HG03097 (cell line): ENCODE measurements around the gene ZNF205.
A peak's percentile ranks its signal among the peaks of the same experiment; 100 is the strongest.
"Not testable (repeated sequence)": the region's sequence is repeated elsewhere in the genome, so short reads cannot be mapped to it uniquely, and the experiment has no call there.

Source experiments
- ATAC-seq: cut with Tn5 transposase; IDR thresholded peaks from one replicate; pipeline ENCODE4 v1.9.1; 2021; ENCODE audit not compliant: unreplicated experiment, low FRiP score

ZNF205 gene

DNA sequence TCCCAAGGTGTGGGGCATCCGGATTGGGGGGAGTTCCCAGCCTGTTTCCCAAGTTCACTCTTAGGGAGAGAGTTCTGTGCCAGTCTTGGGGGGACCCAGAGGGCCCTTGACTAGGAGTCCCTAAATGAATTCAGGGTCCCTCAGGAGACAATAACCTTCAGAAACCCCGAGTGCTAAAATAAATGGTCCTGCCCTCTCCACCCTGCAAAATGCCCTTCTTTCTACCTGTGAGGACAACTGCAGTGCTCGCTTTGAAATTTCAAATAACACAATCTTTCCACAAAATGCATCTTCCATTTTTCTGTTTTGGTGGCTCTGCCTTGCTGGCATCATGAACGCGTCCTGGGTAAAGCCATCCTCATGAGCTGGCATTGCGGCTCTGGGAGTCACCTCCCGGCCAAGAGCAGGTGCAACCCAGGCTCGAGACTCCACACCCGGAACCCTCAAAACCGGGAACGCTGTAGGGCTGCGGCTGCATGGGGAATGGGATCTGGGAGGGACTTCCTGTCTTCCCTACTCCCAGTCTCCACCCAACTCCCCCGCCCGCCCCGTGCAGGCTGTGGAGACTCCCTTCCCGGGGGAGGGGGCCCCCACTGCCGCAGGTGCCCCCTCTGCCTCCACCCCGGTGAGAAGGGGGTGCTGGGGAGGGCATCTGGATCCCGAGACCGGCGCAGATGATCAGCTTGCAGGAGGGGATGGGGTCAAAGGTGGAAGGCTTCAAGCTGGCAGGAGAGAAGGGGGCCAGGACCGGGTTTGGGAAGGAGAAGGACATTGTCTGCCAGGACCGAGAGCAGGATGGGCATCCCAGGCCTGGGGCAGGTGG lies at the start of gene ZNF205:
ZNF205 (plus strand) TSS at position 529 of the 823 bp plus-strand sequence. CDS start 845 bp downstream, outside the sequence.
- ATAC-seq: no peak

DNA sequence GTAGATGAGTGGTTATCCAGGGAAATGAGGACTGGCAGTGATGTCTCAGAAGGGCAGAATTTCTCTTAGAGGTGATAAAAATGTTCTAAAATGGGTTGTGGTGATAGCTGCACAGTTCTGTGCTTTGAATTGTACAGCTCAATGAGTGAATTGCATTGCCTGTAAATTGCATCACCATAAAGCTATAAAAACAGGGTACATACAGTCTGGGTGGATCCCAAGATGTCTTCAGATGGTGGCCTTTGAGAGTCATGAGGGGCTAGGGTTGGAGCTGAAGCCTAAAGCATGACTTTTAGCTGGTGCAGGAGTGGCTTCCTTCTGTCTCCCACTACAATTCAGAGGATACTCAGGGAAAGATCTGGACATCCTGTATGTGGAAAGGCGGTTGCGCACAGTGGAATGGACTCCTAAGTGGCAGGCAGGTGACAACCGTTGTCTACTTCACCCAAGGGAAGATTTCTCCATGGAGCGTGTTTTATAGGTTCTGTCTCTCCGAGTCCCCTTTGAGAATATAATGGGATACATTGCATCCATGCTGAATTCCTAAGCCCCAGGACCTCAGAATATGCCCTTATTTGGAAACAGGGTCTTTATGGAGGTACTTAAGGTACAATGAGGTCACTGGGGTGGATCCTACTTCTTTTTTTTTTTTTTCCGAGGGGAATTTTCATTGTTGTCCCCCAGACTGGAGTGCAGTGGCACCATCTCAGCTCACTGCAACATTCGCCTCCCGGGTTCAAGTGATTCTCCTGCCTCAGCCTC lies 48.6 kb upstream of the ZNF205 start:
- ATAC-seq: no peak

DNA sequence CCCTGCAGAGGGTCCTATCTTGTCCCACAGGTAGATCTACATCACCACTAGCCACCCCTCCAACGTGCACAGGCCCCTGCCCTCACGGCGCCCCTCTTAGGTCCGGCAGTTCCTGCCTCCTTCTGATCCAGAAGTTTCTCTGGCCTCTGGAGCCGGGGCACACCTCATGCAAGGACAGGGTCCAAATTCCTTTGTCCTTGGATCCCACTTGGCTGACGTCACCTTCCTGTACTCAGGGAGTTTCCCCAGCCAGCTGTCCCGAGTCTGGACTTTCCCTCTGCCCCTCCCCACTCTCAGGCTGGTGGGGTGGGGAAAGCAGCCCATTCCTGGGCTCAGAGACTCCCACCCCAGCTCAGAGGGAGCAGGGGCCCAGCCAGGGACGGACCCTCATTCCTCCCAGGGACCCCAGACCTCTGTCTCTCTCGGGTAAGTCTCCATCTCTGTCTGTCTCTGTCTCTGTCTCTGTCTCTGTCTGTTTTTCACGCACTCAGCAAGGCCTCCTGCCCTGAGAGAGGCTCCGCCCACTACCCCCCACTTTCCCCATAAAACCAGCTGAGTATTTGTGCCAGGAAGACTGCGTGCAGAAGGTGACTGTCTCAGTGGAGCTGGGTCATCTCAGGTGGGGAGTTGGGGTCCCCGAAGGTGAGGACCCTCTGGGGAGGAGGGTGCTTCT lies 47.2 kb upstream of the ZNF205 start, which contains the start of gene IL32:
IL32 (plus strand) TSS at position 572 of the 673 bp plus-strand sequence. CDS start 172 bp downstream, outside the sequence.
- no peak for ATAC-seq

DNA sequence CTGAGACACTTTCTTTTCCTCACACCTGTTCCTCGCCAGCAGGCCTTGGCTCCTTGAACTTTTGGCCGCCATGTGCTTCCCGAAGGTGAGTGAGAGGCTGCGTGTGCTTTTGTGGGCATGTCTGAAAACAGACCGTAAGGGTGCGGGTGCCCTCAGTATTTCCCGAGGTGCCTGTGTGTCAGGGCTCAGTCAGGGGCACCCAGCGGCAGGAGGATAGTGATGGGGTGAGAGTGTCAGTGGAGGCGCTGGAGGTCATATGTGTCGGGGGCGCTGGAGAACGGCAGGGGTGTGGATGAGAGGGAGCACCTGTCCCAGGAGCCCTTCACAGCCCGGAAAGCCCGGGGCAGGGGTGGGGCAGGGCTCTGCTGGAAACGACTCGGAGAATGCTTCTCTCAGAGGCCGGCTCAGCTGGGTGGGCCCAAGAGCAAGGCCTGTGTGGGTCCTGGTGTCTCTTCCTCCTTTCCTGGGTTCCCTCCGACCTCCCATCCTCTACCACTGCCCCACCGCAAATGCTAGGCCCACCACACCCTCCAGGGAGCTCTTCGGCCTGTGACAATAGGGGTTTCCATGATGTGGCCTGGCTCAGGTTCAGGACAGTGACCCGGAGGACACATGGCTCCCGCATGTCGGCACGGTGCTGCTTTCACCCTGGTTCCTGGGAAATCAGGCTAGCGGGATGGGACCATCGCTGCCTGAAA lies 46.5 kb upstream of the ZNF205 start:
- no peak for ATAC-seq

DNA sequence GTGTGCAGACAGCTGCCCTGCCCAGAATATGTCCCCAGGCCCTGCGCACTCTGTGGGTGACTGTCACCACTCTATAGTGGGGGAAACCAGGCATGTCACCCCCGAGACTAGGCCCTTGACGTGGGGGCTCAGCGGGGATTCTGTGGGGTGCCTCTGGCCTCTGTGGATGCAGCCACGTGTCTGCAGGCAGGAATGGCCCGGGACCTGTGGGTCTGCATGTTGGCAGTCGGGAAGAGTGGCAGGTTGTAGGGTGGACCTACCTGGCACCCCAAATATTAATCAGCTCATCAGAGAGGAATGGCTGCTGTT lies 46.0 kb upstream of the ZNF205 start:
- no peak for ATAC-seq

DNA sequence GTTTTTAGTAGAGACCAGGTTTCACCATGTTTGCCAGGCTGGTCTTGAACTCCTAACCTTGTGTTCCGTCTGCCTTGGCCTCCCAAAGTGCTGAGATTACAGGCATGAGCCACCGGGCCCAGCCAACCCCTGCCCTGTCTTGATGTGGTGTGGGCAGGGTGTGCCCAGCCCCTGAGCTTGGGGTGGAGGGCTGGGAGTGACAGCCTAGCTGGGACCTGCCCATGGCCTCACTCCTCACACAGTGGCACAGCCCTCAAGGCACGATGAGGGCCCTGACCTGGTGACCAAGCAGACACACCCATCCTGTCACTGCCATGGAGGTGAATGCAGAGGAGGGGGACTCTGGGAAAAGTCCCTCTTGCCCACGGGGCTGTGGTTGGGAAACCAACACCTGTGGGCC lies 43.9 kb upstream of the ZNF205 start:
- no peak for ATAC-seq

DNA sequence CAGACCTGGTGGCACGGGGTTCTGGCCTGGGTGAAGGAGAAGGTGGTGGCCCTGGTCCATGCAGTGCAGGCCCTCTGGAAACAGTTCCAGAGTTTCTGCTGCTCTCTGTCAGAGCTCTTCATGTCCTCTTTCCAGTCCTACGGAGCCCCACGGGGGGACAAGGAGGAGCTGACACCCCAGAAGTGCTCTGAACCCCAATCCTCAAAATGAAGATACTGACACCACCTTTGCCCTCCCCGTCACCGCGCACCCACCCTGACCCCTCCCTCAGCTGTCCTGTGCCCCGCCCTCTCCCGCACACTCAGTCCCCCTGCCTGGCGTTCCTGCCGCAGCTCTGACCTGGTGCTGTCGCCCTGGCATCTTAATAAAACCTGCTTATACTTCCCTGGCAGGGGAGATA lies 43.2 kb upstream of the ZNF205 start:
- not testable (repeated sequence) for ATAC-seq

DNA sequence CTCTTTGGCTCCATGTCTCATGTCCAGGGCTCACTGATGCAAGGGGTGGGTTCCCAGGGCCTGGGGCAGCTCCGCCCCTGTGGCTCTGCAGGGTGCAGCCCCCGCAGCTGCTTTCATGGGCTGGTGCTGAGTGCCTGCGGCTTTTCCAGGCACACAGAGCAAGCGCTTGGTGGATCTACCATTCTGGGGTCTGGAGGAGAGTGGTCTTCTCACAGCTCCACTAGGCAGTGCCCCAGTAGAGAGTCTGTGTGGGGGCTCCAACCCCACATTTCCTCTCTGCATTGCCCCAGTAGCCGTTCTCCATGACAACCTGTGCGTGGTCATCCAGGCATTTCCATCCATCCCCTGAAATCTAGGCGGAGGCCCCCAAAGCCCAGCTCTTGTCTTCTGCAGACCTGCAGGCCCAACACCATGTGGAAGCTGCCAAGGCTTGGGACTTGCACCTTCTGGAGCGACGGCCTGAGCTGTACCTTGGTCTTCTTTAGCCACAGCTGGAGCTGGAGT lies 41.7 kb upstream of the ZNF205 start:
- no peak for ATAC-seq

DNA sequence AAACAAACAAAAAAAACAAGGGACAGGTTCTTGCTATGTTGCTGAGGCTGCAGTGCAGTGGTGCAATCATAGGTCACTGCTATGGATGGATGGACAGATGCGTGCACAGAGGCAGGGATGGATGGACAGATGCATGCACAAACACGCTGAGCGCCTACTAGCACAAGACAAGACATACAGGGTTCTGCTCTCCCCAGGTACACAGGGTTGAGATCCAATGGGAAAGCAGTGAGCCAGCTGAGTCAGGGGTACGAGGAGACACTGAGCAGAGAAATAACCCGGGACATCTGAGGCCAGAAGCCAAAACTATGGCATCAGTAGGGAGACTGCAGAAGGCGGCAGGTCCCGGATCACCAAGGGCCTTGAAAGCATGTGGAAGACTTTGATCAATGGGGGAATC lies 40.7 kb upstream of the ZNF205 start:
- no peak for ATAC-seq

DNA sequence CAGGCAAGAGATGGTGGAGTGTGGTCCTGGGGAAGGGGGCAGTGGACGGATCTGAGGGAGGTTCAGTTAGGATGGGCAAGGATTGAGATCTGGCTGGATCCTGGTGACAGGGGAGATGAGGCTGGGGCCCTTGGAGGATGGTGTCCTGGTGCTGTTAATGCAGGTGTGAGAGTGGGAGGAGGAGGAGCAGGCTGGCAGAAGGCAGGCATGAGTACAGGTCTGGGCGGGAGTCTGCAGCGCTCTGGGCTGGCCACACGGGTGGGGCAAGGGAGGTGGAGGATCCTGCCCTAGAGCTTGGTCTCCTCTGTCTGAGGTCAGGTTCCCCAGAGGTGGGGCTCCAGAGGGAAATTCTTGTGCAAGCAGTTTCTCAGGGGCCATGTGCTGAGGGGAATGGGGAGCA lies 40.2 kb upstream of the ZNF205 start:
- not testable (repeated sequence) for ATAC-seq

DNA sequence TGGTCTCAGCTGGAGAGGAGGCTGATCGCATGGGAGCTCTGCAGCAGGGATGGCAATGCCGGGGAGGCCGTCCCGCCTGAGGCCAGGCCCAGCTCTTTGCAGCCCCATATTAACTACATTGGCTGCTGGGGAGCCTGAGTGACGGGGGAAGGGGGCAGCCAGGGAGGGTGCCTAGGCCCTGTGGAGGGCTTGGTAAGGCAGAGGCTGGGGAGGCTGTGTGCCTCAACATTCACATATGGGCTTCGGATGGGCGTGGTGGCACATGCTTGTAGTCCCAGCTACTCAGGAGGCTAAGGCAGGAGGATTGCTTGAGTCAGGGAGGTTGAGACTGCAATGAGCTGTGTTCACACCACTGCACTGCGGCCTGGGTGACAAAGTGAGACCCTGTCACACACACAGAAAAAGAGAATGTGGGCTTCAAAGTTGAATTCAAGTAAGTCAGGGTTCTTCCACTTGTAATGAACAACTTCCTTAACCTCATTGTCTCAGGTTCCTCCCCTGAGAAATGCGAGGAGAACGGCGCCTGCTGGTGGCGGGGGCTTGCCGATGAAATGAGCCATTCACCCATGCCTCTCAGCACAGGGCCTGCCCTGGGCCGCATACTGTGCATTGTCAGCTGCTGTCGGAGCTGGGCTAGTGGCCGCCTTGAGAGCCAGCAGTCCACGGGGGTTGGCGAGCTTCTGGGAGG lies 39.7 kb upstream of the ZNF205 start:
- not testable (repeated sequence) for ATAC-seq

DNA sequence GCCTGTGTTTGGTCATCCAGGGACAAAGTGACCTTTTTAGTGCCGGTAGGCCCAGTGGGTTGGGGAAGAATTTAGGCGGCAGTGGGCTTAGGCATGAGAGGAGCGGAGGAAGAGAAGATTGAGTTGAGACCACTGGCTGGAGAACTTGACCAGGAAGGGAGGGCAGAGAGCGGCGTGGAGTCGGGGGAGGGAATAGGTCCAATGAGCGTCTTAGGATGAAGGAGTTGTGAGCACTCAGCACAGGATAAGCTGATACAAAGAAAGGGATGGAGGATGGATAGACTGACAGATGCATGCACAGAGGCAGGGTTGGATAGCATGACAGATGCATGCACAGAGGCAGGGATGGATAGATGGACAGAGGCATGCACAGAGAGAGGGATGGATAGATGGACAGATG lies 38.9 kb upstream of the ZNF205 start:
- no peak for ATAC-seq

DNA sequence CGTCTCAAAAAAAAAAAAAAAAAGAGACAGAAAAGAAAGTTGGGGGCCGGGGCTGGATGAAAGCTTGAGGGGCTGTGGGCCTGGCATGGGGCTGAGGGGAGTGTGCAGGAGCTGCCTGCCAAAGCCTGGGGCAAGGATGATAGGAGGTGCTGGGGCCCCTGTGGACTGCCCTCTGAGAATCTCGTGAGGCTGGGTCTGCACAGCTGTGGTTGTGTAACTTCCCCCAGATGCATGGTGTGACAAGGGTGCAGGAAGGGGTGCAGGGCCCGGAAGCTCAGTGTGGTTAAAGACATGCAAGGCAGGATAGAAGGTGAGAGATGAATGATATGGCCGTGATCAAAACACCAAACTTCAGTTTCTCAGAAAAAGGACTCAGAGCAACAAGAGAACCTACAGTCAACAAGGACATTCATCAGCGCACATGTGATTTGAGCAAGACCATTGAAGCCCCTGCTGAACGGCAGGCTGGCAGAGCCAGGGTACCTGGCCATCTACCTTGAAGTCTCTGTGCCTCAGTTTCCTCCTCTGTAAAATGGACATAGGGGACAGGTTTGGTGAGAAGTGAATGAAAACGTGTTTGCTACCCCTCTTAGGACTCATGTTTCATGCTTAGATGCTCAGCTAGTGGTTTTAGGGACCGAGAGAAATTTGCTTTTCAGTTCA lies 37.4 kb upstream of the ZNF205 start:
- peak; percentile 63 for ATAC-seq

DNA sequence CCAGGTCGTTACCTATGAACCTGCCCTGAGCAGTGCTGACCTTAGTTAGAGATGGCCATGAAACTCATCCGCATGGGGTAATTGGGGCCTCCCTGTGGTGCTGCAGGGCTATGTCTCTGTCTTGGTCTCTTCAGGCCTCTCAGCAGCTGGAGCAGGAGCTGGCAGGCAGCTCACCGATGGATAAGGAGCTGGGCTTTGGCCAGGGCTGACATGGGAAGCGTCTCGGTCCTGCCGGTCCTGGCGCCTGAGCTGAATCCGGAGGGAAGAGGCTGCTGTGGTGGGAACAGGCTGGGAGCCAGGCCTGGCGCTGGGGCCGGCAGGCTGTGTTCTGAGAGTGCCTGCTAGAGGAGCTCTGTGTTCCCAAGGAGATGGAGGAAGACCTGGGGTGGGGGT lies 36.9 kb upstream of the ZNF205 start:
- no peak for ATAC-seq

DNA sequence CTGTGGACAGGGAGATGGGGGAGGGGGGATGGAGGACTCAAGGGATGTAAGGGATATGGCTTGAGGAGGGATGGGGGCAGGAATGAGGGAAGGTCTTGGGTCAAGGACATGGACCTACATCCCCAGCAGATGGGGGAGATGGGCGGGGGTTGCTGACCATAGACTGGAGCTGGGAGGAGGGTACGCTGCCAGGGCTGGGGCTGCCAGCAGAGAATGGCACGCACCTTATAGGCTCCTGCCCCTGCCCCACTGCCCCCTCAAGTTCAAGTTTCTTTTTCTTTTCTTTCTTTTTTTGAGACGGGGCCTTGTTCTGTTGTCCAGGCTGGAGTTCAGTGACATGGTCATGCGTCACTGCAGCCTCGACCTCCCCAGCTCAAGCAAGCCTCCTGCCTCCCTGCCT lies 36.4 kb upstream of the ZNF205 start:
- ATAC-seq: not testable (repeated sequence)

DNA sequence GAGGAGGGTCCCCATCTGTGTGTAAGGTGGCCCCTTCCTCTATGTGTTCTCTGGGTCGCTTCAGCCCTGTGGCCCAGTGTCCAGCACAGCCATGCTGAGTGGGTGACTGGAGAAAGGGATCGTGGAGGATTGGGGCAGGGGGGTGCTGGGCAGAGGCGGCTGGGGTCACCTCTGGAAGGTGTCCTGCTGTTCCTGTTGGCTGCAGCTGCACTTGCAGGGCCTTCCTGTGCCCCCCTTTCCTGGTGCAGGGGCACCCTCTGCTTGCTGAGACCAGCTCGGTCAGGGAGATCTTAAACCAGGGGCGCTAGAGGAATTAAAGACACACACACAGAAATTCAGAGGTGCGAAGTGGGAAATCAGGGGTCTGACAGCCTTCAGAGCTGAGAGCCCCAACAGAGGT lies 35.8 kb upstream of the ZNF205 start:
- ATAC-seq: no peak

DNA sequence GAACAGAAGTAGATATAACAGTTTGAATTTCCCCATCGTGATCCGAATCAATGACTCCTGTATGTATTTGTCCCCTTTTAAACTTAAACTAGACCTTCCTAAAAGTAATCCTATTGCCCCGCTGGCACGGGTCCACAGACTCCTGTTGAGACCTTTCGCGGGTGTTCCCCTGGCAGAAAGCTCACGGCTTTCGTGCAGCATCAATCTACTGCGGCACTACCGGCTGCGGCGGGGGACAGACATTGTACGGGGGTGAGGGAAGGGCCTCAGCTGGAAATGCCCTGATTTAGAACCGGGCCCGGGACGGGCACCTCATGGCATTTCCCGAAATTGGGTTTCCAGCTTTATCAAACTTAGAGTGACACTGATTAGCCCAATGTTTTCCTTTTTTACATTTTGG lies 32.4 kb upstream of the ZNF205 start:
- ATAC-seq: no peak

DNA sequence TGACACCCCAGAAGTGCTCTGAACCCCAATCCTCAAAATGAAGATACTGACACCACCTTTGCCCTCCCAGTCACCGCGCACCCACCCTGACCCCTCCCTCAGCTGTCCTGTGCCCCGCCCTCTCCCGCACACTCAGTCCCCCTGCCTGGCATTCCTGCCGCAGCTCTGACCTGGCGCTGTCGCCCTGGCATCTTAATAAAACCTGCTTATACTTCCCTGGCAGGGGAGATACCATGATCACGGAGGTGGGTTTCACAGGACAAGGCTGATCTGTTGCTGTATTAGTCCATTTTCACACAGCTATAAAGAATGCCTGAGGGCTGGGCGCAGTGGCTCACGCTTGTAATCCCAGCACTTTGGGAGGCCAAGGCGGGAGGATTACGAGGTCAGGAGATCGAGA lies 30.4 kb upstream of the ZNF205 start:
- not testable (repeated sequence) for ATAC-seq

DNA sequence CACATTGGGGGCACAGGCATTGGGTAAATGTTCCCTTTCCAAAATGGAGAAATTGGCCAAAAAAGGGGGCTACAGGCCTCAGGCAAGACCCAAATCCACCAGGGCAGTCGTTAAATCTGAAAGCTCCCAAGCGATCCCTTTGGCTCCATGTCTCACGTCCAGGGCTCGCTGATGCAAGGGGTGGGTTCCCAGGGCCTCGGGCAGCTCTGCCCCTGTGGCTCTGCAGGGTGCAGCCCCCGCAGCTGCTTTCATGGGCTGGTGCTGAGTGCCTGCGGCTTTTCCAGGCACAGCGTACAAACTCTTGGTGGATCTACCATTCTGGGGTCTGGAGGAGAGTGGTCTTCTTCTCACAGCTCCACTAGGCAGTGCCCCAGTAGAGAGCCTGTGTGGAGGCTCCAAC lies 29.0 kb upstream of the ZNF205 start:
- ATAC-seq: not testable (repeated sequence)
